T-helper 9 cell (primary cell): ENCODE data around the gene ITGA8.
"Not testable (repeated sequence)": the region's sequence is repeated elsewhere in the genome, so short reads cannot be mapped to it uniquely, and the experiment has no call there.

ENCODE experiments used
- DNase-seq: peaks from one replicate; pipeline ENCODE4 v3.0.0-alpha.2; 2020

ITGA8 gene

GRCh38 chr10:15486404-15486803 lies 233.3 kb downstream of the ITGA8 start:
- no peak for DNase-seq

GRCh38 chr10:15485684-15486316 lies 233.9 kb downstream of the ITGA8 start:
- DNase-seq = no peak

- no peak for DNase-seq
Measured at GRCh38 chr10:15485027-15485426, 234.7 kb downstream of the ITGA8 start.

DNA sequence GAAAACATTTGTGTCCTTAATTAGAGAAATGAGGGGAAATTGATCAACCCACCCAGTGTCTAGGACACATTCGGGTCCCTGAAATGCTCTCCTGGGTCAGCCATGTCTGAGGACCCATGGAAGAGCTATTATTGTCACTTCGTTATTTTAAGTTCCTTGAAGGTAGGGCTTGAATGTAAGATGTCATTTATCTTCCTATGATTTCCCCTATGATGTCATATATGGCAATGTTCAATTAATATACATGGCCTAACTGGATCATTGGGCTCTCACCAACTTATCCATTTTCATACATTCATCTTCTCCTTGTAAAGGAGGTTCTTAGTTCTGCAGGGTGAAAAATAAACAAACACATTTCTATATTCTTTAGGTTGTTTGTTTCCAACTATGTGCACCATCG lies 235.6 kb downstream of the ITGA8 start:
- no peak for DNase-seq

DNA sequence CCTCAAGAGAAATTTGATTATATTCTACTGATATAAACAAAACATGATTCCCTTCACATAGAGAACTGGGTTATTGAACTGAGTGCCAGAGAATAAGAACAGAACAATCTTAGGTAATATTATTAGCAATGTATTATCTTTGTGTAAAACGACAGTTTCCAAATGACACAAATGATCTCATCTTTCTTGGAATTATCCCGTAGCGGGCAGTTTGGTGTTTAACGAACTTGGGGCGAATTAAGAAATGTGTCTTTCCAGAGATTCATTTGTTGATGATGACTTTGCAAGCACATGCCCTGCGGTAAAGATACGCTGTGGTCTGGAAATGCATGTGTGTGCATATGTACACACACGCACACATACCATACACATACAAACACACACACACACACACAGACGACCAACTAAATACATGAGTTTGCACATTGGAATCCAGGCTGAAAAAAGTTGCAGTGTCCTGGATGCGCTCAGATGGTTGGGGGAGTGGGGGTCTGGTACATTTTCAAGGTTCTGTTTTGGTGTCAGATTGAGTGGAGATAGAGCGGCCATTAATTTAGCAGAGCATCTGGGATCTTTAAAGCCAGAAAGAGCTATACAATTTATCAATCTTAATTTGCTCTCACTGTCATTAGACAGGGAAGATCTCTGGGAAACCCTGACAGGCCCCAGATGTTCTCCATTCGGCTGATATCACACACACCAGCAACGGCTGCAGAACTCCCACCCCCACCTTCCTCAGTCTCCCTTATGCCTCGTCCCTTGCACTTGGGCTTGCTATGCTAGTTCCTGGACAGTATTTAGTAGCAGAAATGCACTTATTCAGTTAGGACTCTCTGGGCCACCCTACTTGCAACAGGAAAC lies 236.3 kb downstream of the ITGA8 start:
- DNase-seq = no peak

DNA sequence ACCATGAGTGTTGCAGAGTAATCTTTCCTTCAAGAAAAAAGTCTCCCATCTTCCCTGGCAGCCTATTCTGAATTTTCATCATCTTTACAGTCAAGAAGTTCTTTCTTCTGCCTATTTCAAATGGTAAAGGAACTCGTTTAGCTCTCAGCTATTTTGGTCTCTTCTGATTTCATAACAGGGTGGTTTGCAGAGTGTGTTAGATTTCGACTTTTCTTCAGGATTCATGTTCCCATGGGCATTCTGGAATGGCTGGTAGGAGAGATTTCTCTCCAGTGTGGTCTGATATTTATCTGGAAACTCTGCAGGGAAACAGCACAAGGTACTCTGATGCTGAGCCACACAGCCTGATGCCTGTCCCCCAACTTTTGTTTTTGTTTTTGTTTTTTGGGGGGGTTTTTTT lies 237.6 kb downstream of the ITGA8 start:
- no peak for DNase-seq

GRCh38 chr10:15478950-15479349 lies 240.8 kb downstream of the ITGA8 start:
- DNase-seq = no peak

GRCh38 chr10:15478429-15478828 lies 241.3 kb downstream of the ITGA8 start:
- no peak for DNase-seq

- no peak for DNase-seq
Measured at GRCh38 chr10:15476337-15476736, 243.4 kb downstream of the ITGA8 start.

DNA sequence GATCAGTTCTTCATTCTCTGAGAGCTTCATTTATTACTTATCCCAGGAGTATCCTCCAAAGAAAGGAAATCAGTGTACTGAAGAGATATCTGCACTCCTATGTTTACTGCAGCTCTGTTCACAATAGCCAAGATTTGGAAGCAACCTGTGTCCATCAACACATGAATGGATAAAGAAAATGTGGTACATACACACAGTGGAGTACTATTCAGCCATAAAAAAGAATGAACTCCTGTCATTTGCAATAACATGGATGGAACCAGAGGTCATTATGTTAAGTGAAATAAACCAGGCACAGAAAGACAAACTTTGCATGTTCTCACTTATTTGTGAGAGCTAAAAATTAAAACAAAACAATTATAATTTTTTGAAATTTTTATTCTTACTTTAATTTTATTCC lies 244.3 kb downstream of the ITGA8 start:
- not testable (repeated sequence) for DNase-seq

DNA sequence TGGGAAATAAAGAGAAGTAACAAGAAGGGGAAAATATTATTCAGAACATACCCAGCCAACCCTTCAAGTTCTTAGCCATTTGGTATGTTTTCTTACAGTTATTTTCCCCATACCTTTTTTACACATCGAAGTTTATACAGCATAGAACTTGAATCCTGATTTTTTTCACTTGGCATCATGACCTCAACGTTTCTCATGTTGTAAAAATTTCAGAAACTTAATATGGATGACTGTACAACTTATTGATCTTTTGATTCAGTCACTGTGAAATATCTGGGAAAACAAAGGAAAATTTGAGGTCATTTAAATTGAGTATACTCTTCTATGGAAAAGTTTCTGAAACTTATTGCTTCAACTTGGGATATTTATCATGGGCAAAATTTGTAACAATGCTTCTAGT lies 245.1 kb downstream of the ITGA8 start:
- DNase-seq = no peak

GRCh38 chr10:15473396-15473767 lies 246.3 kb downstream of the ITGA8 start:
- no peak for DNase-seq

DNA sequence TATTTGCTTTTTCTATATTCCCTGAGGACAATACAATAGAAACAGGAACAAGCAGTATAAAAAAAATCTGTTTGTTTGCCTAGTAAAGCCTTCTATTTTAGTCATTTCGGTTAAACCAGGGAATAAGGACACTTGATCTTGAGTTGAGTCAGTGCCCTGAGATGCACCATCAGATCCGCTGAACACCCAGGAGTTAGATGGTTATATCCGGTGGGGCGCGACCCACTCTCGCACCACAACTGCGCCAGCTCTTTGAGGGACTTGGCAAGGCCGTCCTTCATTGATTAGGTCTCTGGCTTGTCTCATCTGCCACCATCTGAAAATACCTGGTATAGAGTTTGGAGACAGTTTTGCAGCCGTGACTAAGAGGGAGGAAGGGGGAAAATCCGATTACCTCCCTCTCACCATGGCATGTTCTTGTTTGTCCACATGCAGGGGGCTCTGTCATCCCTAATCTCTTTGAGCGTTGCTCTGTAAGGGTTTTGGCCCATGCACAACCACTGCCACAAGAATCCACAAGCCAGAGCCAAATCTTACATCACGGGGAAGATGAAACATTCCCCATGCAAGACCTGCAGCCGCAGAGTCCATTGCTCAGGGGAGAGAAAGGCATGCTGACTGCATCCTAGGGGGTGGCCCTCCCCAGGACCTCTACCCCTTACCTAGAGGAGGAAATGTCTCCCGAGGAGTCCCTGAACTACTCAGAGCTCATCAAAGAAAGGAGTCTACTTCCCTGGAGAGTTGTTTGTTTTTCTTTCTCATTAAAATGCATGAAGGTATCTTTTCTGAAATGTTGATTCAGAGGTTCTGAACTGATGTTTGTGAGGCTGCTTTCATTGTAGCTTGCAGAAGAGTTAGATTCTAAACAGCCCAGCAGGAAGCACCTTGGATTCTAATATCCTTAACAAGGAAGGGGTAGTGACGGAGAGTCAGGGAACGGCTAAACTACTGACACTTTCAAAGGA lies 247.0 kb downstream of the ITGA8 start:
- DNase-seq = no peak

DNA sequence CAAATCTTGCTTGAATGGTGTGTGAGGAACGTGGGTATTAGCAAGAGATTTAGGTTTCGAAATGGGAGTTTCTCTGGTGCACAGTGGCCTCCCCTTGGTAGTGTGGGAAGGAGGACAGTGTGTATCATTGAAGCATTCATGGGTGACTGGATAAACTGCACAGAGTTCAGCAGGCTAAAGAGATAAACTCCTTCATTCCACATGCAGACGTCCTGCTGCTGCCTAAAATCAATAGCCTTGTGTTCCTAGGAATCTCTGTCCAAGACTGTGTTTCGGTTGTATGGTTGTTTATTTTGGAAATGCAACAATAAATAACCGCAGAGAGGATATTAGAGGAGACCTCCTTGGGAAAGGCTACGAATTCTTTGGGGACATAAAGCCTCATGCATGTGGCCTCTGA lies 247.7 kb downstream of the ITGA8 start:
- DNase-seq = no peak

GRCh38 chr10:15469111-15469510 lies 250.6 kb downstream of the ITGA8 start:
- no peak for DNase-seq

GRCh38 chr10:15464381-15464780 lies 255.3 kb downstream of the ITGA8 start:
- DNase-seq = no peak
